Dedifferentiated amniotic fluid mesenchymal stem cell (primary cell): ENCODE measurements around the gene SLC6A11.

Experiments used
- DNase-seq: peaks from one replicate; pipeline ENCODE4 v3.0.0-alpha.2; 2016; ENCODE audit errors: extremely low spot score

The SLC6A11 gene

DNA sequence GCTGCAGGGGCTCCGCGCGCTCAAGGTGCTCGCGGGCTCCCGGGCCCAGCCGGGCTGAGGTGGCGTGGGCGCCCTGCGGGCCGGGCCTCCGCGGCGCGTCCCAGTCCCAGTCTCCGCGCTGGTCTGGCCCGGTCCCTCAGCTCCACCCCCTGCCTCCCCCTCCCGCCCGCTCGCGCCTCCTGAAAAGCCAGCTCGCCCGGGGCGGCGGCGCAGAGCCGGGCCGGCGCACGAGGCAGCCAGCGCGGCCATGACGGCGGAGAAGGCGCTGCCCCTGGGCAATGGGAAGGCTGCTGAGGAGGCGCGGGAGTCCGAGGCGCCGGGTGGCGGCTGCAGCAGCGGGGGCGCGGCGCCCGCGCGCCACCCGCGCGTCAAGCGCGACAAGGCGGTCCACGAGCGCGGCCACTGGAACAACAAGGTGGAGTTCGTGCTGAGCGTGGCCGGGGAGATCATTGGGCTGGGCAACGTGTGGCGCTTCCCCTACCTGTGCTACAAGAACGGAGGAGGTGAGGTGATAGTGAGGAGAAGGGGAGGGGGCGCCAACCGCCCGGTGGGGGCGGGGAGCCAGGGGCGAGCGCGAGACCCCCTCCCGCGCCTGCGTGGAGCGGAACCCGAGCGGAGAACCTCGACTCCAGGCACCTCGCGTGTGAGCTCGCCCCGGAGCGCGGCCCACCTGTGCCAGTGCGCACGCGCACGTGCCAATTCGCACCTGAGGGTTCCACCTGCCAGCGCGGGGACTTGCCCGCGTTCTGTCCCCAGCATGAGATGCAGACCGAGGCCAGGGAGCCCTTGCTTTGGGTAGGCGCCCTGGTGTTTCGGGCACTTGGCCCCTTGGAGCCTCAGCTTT, at the start of gene SLC6A11:
Gene SLC6A11 (plus strand): TSS at position 210 of the 844 bp plus-strand sequence. CDS start 38 bp downstream, at position 248.
- no peak for DNase-seq

DNA sequence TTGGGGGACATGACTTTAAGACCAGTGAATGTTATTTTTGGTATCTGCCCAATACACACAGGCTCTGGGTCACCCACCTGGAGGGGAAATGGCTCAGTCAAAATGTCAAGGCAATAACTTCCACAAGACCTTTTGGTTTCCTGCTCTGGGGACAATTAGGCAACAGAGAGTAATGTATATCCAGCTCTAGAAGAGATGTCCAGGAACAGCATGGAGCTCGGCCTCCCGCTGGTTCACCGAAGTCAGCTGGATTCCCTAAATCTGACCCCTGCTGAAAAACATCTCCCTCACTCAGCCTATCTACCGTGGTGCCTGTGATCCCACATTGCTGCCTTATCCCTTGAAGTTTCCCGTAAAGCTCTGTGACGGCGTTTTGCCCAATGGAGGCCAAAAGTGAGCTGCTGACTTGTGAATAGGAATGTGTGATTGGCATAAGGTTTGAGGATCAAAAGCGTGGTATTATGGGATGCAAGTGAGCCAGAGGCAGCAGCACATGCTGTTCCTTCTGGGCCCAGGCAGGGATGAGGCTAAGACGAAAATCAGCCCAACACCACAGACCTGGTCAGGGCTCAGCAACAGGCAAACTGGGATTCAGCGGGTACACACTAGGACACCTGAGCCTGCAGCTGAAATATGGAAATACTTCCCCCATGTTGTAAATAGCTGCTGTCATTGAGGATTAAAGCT, 47.2 kb upstream of the SLC6A11 start:
- DNase-seq, result no peak

DNA sequence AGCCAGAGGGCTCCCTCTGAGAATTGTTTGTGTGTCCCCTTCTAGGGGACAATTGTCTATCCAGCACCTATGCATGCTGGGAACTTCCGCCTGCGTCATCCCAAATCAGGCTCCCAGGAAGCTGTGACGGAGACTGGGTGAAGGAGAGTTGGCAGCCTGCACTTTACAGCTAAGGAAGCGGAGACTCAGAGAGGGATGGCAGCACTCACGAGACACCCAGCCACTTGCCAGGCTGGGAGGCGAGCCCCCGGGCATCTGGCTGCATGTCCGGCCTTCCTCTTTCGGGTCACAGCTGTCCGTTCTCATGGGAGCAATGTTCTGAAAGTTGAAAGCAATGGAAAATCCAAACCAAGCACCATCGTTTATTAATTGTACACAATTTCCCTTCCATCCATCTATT, 45.5 kb upstream of the SLC6A11 start:
- no peak for DNase-seq

DNA sequence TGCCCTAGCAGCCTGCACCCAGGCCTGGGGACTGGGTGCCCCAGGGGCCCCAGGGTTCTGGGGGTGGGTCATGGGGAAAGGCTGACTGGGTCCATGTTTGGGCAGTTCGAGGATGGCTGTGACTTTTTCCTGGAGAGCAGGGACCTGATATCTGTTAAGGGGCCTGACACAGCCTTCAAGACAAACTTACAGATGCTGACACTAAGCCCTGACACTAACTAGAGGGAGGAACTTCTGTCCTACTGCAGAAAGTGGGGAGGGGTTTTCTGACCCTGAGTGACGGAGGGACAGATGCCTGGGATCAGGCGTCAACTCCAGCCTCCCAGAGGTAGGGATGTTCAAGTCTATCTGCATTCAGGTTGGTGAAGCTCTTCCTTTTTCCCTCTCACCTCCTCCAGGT, 45.0 kb upstream of the SLC6A11 start:
- DNase-seq, result no peak

DNA sequence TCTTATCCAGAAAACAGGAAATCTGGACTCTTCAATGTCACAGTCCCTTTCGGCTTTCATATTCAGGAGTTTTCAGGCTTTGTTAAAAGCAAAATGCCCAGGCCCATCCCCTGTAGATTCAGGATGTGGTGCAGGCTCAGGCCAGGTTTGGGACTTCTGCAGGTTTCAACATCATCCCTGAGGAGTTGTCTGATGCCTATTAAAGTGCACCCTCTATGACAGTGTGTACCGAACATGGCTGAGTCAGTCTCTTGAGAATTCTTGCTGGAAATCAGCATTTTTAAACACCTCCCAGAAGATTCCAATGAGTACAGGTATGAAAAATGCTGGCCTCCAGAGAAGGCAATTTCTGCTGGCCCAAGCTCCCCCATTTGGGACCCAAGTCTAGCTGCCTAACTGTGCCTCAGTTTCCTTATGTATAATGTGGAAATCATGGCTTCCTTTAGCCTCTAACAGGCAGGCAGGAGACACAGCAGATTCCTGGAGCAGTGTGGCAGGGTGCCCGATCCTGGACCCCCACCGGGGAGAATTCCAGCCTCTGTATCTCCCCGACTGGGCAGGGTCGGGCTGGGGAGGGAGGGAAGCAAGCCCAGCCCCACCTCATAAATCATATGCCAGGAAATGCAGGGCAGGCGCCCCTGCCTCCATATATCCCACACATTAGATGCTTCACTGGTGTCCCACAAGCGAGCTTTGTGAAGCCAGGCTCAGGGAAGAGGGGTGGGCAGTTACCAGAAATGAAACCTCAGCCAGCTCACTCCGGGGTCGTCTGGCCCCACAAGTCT, 44.4 kb upstream of the SLC6A11 start:
- no peak for DNase-seq

DNA sequence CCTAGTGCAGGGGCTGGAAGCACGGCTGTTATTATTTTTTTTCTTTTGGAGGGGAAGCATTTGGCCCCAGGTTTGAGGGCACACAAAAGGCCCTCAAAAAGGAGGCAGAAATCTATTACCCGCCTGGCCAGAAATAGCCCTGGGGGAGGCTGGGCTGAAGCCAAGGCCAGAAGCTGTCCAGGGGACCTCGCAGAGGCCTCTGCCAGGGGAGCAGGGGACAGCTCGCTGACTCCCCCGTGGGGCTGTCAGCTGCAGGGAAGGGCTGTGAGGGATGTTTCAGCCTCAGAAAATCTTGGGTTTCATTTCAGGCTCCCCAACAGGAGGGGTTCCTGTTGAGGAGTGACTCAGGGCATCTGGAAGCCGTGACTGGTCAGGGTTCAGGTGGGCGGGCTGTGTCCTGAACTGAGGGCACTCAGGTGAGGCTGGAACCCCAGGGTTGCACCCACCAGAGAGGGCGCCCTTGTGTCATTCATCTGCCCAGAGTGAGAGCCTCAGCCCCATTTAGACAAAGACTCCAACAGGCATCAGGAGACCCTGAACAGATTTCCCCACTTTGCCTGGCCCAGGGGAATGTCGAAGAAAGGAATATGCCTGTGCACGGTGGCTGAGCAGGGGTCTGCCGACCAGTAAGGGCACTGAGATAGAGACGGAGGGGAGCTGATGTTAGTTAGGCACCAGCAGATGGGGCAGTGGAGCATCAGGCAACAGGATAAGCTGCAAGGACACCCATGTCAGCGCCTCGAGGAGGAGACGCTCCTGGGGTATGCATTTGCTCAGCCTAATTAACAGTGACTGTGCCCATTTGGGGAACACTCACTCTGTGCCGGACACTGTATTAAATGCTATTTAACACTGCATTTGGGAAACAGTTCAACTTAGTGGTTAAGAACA, 43.5 kb upstream of the SLC6A11 start:
- DNase-seq, result no peak

DNA sequence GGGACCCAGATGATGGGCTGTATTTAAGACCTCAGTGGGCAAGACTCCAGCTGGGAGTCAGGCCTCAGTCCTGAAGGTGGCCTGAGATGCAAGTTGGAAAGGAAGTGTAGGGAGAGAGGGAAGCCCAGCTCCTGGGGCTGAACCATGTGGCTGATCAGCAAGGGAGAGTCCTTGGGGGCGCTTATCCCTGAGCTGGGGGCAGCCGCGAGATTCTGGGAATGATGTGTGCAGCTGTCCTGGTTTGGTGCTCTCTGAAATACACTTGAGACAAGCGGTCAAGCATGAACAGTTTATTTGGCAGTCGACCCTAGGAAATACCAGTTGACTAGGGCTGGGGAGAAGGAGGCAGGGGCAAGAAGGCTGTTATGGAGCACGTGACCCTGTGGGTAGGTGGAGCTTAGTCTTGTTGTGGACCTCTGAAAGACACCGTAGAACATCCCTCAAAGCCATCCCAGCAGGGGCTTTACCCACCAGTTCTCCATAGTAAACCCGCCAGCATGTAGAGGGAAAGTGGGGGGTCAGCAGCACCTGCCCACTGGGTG, 41.8 kb upstream of the SLC6A11 start:
- no peak for DNase-seq

DNA sequence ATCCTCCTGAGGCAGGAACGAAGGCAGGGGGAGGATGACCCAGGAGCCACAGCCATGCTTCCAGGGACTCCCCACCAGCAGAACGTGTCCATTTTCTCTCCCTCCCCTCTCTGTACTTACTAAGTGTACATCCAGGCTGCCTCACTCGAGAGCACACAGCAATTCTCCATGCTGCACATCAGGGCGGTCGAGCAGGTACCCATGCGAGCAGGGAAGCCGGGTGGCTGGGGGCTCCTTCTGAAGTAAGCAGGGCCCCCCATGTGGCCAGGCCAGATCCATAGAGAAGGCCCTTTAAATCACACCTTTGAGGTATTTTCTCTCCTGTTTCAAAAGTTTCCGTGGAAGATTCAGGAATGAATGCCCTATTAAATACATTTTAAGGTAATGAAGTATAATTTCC, 41.2 kb upstream of the SLC6A11 start:
- no peak for DNase-seq

DNA sequence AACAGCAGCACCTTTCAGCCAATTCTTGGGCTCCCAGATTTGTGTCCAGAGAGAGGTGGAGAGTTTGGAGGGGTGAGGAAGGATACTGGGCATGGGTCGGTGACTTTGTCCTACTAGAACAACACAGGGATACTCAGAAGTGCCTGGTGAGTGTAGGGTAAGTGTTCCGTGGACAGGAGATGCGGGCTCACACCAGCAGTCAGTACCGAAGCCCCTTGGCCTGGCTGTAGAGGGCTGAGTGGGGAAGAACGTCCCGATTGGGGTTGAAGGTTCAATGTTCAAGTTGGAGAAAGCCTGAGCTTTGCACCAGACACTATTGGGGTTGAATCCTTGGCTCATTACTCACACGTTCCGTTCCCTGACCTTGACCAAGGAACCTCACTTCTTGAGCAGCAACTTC, 40.8 kb upstream of the SLC6A11 start:
- DNase-seq, result no peak

DNA sequence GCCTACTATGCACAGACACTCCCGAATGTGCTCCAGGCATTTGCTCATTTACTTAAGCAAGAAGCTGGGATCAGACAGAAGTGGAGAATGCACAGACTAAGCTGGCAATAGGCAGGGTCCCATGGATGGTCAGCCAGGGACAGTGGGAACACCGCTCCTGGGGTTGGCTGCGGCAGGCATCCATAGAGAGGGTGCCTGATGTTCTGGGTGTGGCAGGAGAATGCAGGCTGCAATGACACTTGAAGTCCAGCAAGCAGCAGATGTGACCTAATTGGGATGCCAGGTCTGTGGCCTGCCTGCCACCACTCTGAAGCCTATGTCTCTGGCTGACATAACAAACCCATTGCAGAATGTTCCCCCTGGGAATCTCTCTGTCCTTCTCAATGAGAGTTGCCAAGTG, 40.2 kb upstream of the SLC6A11 start:
- no peak for DNase-seq

DNA sequence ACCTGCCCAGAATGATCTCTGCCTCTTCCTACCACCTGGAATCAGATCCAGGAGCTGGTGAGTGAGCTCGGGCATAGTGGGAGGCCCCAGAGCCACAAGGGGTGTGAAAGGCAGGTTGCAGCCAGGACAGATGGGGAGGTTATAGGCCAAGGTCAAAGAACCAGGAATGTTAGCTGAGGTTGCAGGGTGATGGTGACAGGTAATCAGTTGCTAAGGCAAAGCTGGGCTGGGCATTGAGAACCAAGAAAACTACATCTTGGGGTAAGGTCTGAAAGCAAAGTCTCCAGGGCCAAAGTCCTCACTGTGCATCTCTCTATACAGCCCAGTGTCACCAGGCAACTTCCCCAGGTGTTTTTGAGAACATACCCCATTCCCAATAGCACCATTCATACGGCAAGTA, 38.4 kb upstream of the SLC6A11 start:
- DNase-seq, result no peak

DNA sequence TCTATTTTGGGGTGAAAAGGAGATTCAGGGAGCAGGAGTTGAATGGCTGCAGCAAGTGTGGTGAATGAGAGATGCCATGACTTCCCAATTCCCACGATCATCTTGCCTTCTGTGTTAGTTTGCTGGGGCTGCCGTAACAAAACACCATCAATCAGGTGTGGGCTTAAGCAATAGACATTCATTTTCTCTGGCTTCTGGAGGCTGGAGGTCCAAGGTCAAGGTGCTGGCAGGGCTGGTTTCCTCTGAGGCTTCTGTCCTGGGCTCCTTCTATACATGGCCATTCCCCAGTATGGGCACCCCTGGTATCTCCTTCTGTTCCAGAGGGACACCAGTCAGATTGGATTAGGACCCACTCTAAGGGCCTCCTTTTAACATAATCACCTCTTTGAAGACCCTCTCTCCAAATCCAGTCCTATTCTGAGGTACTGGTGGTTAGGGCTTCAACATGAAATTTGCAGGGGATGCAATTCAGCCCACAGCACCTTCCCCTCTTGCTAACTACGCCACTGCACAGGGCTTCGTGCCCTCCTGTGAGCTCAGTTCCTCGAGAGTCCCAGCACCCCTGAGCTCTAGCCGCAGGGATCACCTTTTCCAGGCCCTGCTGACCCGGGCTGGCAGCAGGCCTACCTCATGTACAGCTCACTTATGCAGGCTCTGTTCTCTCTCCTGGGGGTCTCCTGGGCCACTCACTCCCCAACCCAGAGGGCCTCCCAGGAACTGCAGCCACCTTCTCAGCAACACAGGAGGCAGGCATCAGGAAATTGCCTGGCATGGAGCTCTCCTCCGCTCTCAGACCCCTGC, 37.3 kb upstream of the SLC6A11 start:
- no peak for DNase-seq

DNA sequence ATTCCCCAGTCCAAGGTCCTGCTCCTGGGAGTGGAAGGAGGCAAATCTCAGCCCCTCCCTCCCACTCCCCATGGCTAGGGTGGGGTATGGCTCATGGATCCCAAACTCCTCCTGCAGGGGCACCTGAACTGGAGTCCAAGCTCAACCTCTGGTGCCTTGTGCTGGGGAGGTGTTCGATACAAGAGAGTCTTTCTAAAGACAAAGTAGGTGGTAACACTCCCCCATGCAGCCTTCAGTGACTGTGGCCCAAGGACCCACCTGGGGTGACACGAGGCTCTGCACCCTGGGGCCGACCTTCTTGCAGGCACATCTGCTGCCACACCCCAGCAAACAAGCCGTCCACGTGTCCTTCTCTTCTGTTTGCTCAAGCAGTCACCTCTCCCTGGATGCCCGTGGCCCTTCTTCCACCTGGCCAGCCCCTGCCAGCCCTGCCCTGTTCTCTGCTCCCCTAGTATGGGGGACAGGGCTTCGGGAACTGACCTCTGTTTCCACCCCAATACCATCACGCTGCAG, 36.7 kb upstream of the SLC6A11 start:
- no peak for DNase-seq

DNA sequence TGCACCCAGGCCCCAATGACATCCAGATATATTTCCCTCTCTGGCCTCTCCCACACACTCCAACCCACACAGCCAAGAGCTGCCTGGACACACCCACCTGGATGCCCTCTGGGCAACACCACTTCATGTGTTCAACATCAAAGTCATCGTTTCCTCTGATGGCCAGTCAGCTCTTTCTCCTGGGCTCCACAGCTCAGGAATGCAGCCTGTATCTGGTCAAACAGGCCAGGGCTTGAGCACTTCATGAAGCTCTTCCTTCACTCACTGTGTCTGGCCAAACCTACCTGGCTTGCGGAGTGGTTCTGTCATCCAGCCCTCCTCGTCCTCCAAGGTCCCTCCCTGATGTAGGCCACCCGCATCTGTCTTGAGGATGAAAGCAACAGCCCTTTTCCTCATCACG, 35.8 kb upstream of the SLC6A11 start:
- no peak for DNase-seq

DNA sequence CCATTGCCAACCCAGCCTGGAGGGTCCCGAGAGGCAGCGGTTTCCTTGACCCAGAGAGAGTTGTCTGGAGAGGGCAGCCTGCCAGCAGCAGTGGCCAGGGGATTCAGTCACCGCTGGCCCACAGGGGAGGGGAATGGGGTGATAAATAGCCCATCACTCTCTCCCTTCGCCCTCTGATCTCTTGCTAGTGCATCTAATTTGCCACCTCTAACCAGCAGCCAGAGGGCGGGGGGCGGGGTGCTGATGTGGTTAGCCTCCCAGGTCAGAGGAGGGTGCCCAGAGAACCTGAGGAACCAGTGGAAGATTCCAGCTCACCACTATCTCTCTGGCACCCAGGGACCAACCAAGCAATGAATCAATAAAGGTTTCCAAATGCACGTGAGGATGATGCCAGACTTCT, 35.1 kb upstream of the SLC6A11 start:
- DNase-seq, result no peak

DNA sequence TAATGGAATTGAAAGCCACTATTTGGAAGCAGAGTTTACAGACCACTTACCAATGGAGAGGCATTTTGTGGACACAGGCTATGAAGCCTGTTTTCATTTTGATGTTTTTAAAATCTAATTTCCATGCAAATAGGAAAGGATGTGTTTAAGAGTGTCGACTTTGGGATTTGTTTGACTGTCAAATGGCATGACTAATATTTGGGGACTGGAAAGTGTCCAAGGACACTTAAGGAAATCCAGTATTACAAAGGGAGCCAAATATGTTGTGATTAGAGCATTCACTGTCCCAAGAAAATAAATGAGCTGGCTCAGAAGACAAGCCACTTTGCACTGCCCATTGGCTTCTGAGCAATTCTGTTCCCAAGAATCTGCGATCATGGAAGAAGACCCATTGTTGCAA, 34.0 kb upstream of the SLC6A11 start:
- DNase-seq, result no peak

DNA sequence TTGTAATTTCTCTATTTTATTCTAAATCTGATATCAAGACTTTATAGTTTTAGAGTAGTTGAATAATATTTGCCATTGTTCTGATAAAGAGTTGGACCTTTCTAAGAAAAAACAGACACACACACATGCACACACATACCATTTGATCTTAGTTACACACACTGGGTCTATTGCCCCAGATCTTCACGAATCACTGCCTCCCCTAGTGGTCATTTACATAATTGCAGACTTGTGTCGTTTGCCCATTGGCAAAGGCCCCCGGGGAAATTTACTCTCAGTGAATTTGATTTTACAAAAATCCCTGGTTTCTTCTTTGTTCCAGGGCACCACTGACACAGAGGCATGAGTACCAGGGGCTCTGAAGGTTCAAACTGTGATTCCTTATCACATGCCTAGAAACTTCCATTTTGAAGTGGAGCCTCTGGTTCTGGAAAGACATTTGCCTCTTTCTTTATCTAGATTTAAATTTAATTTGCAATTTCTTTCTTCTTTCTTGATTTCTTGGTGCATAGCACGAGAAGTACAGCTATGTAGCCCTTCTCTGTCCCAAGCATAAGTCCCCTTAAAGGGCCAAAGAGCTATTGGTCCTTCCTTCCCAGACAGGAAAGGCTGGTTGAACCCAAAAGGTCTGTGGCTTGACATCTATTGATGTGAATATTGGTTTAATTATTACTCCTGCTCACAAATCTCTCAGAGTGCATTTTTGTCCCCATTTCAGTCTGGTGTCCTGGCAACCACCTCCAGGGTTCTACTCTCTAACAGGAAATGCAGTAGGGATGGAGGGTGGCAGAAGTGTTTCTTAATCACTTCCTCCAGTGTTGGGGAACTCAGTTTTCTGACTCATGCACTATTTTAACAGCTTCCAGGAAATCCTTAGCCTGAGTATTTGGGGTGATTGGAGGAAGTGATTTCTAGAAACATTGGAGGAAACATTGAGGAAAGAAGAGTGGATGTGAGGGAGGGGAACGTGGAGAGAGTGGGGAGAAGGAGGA, 32.4 kb upstream of the SLC6A11 start:
- no peak for DNase-seq

DNA sequence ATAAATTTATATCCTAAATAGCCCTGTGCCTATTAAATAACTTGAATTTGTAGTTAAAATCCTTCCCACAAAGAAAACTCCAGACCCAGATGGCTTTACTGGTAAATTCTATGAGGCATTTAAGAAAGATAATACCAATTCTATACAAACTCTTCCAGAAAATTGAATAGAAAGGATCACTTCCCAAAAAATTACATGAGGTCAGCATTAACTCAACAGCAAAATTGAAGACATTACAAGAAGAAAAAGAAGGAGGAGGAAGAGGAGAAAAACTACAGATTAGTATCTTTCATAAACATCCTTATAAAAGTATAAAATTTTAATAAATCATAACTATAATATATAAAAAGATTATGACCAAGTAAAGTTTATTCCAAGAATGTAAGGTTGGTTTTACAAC, 29.4 kb upstream of the SLC6A11 start:
- DNase-seq, result no peak

DNA sequence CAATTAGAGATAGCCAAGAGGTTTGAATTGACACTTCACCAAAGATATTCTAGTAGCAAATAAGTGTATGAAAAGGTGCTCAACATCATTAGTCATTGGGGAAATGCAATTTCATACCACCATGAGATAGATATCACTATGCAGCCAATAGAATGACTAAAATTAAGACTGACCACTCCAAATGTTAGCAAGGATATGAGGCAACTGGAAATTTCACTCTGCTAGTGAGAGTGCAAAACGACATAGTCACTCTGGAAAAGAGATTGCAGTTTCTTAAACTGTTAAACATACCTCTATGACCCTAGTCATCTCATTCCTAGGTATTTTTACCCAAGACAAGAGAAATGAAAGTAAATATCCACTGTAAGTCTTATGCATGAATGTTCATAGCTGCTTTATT, 27.6 kb upstream of the SLC6A11 start:
- no peak for DNase-seq
